A549 treated with Mapracorat at 1 μM for 4 hours (cell line): ENCODE results near the gene NUDT13. TPM values are rescaled to one million over a fixed set of nuclear protein-coding genes. Genes with fewer than 3 reads are reported as not detected.

Experiments
- total RNA-seq: library from RNA; stranded (reverse); fragments of 200-300 nt; extraction: Qiagen RNA extraction; gene quantifications from 5 replicates; pipeline ENCODE4 v1.2.3, GENCODE V29; 2022

Gene NUDT13
- total RNA-seq: 2.2 to 4.0 TPM (median 3.3 TPM) in 5 replicates

GRCh38 chr10:73110345-73110849, at the start of gene NUDT13:
Gene NUDT13 (plus strand): TSS chr10:73110455. CDS start chr10:73114366, 3,911 bp downstream.

GRCh38 chr10:73096449-73097304, 13.6 kb upstream of the NUDT13 start, which contains the start of gene P4HA1:
Gene P4HA1 (minus strand): TSS chr10:73096866. CDS start chr10:73074883, 21,983 bp downstream.

DNA sequence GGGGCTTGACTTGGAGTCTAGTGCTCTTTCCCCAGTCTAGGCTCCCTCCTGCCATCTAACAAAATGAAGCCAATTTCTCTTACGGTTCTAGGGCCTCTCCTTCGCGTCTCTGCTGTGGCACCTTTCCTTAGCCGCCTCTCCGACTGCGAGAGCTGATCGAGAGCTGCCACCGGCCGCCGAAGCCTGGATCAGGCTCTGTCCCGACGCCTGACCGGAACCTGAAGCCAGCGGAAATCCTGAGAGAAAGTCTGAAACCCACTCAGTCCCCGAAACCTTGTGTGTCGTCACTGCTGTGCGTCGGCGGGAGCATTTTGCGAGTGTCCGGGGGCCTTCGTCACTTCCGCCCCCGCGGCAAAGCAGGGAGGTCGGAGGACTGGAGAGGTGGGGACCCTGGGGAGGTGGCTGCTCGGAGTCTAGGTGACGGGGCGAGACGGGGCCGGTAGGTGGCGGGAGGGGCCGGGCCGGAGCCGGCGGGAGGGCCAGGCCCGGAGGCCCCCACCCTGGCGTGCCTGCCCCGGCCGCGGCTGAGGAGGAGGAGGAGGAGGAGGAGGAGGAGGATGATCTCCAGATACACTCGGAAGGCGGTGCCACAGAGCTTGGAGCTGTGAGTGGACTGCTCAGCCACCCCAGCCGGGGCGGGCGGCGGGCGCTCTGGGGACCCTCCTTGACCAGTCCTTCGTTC, 57.7 kb downstream of the NUDT13 start, which contains the start of the genes ECD and FAM149B1:
ECD (minus strand) TSS at position 226 of the 682 bp plus-strand sequence. CDS start 4,071 bp downstream, outside the sequence.
FAM149B1 (plus strand) TSS at position 337 of the 682 bp plus-strand sequence; CDS start at position 558, 221 bp downstream.

Other genes starting within 250 kb of the NUDT13 start
- gene OIT3, start 216.7 kb upstream of the NUDT13 start, total RNA-seq: 0.11 TPM in 1 of 5 replicates, not detected in the others
- not detected in 5 replicates for gene PLA2G12B, start 155.6 kb upstream of the NUDT13 start, total RNA-seq
- 18.1 to 27.1 TPM (median 22.6 TPM) in 5 replicates for gene P4HA1, start 13.6 kb upstream of the NUDT13 start, total RNA-seq
- gene ECD, start 57.6 kb downstream of the NUDT13 start, total RNA-seq: 22.7 to 29.0 TPM (median 26.1 TPM) in 5 replicates
- 6.3 to 8.4 TPM (median 7.2 TPM) in 5 replicates for gene FAM149B1, start 57.7 kb downstream of the NUDT13 start, total RNA-seq
- gene DNAJC9, start 136.8 kb downstream of the NUDT13 start, total RNA-seq: 50.2 to 51.9 TPM (median 50.7 TPM) in 5 replicates
- gene MRPS16, start 142.2 kb downstream of the NUDT13 start, total RNA-seq: 137 to 186 TPM (median 171 TPM) in 5 replicates
- gene CFAP70, start 248.4 kb downstream of the NUDT13 start, total RNA-seq: 0.07 to 0.22 TPM (median 0.13 TPM) in 5 replicates